T-helper 2 cell treated with Interferon-gamma antibody and Interleukin-4, amounts not matched to agents 5 μg/mL and 100 μg/mL, for 36 hours (primary cell): ENCODE results near the gene PPP4R1.

ENCODE experiments used
- DNase-seq: peaks from one replicate; pipeline ENCODE4 v3.0.0; 2021; ENCODE audit warnings: low spot score
- H3K27ac Mint-ChIP-seq: one replicate; pipeline ENCODE4 v1.8.0; 2021; ENCODE audit warnings: mild to moderate bottlenecking, mixed read lengths
- H3K27me3 Mint-ChIP-seq: one replicate; pipeline ENCODE4 v1.8.0; 2021; ENCODE audit warnings: low read depth, mixed read lengths
- H3K36me3 Mint-ChIP-seq: one replicate; pipeline ENCODE4 v1.8.0; 2021; ENCODE audit warnings: low read depth, mixed read lengths
- H3K4me1 Mint-ChIP-seq: one replicate; pipeline ENCODE4 v1.8.0; 2021; ENCODE audit warnings: low read depth, mixed read lengths
- H3K4me3 Mint-ChIP-seq: one replicate; pipeline ENCODE4 v1.8.0; 2022; ENCODE audit warnings: mild to moderate bottlenecking, moderate library complexity, mixed read lengths
- H3K9me3 Mint-ChIP-seq: one replicate; pipeline ENCODE4 v1.8.0; 2021; ENCODE audit warnings: mixed read lengths

The PPP4R1 gene

DNA sequence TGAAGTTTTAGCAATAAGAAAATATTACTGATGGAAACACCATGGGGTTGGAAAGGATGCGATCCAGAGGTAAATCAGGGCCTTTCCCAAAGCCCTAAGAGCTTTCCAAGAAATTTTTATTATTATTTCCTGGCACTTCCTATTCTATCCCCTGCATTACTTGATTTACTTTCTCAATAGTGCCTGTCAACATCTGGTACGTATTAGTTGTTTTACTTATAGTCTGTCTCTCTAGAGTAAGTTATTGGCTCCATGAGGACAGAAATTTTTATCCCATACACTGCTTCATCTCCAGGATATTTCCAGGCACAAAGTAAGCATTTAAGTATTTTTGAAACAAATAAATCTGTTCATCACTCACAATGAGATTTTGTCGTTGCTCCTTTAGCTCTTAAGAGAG is 18.1 kb downstream of the PPP4R1 start:
- no peaks in the 10 kb centered on the region for H3K27me3 Mint-ChIP-seq
- H3K27ac Mint-ChIP-seq, result no peak overlapping the region
- peaks cover 23% of the 10 kb centered on the region for H3K9me3 Mint-ChIP-seq
- H3K4me1 Mint-ChIP-seq, result peaks cover 12% of the 10 kb centered on the region
- H3K4me3 Mint-ChIP-seq, result no peak overlapping the region
- H3K36me3 Mint-ChIP-seq, result peaks cover 25% of the 10 kb centered on the region
- no peak for DNase-seq

DNA sequence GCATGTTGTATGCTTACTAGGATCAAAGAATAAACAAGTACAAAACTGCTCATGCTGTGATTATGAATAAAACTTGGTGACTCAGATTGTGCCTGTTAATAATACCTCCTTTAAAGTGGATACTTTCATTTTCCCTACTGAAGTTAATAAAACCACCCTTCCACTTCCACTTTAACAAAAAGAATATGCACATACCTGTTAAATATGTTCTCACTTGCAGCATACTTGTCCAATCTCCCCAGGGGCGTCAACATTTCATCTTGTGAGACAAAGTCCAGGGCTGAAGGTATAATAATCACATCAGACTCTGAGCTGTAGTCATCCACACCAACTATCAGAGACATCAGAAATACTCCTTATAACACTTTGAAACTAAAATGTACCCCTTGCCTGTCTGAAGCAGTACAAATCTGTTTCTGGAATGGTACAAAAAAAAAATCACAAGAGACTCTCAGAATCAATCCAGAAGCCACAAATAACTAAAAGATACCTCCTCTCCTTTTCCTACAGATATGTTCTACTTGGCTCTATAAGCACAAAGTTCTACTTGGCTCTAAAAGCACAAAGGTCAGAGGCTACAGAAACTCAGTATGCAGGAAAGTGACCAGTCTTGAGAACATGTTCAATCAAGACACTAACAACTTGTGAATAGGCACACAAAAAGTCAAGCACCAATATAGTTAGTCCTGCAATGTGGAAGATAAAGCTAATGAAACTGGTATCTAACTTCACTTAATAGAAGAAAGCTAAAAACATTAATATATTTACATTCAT is 19.3 kb downstream of the PPP4R1 start:
- Mint-ChIP-seq H3K4me1 (peaks cover 12% of the 10 kb centered on the region), H3K27ac (no peak overlapping the region), H3K4me3 (no peak overlapping the region), H3K9me3 (peaks cover 20% of the 10 kb centered on the region), H3K36me3 (peaks cover 26% of the 10 kb centered on the region), H3K27me3 (no peaks in the 10 kb centered on the region)
- no peak for DNase-seq

GRCh38 chr18:9587924-9588323 is 26.4 kb downstream of the PPP4R1 start:
- Mint-ChIP-seq H3K27ac (no peak overlapping the region), H3K27me3 (no peaks in the 10 kb centered on the region), H3K4me3 (no peak overlapping the region), H3K4me1 (no peaks in the 10 kb centered on the region), H3K9me3 (no peaks in the 10 kb centered on the region), H3K36me3 (peaks cover 26% of the 10 kb centered on the region)
- no peak for DNase-seq

GRCh38 chr18:9586814-9587213 is 27.5 kb downstream of the PPP4R1 start:
- DNase-seq, result no peak
- Mint-ChIP-seq H3K27ac (no peak overlapping the region), H3K9me3 (peaks cover 8% of the 10 kb centered on the region), H3K4me1 (peaks cover 2% of the 10 kb centered on the region), H3K27me3 (no peaks in the 10 kb centered on the region), H3K36me3 (peaks cover 29% of the 10 kb centered on the region), H3K4me3 (no peak overlapping the region)

GRCh38 chr18:9581667-9582066 is 32.7 kb downstream of the PPP4R1 start:
- Mint-ChIP-seq H3K27me3 (no peaks in the 10 kb centered on the region), H3K9me3 (peaks cover 15% of the 10 kb centered on the region), H3K36me3 (peaks cover 38% of the 10 kb centered on the region), H3K4me1 (peaks cover 2% of the 10 kb centered on the region), H3K4me3 (no peak overlapping the region), H3K27ac (no peak overlapping the region)
- no peak for DNase-seq

- Mint-ChIP-seq H3K4me3 (no peak overlapping the region), H3K27me3 (no peaks in the 10 kb centered on the region), H3K36me3 (peaks cover 38% of the 10 kb centered on the region), H3K27ac (no peak overlapping the region), H3K4me1 (peaks cover 2% of the 10 kb centered on the region), H3K9me3 (peaks cover 15% of the 10 kb centered on the region)
- no peak for DNase-seq
Measured at GRCh38 chr18:9578306-9578705, 36.1 kb downstream of the PPP4R1 start.

DNA sequence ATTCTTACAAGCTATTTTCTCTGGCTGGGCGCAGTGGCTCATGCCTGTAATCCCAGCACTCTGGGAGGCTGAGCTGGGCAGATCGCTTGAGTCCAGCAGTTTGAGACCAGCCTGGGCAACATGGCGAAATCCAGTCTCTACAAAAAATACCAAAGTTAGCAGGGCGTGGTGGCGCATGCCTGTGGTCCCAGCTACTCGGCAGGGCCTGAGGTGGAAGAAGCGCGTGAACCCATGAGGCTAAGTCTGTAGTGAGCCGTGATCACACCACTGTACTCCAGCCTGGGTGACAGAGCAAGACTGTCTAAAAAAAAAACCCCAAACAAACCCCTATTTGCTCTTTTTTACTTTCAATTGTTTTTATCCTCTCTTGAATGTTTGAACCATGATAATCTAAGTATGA is 37.0 kb downstream of the PPP4R1 start:
- H3K27me3 Mint-ChIP-seq, result no peaks in the 10 kb centered on the region
- peaks cover 30% of the 10 kb centered on the region for H3K36me3 Mint-ChIP-seq
- H3K4me1 Mint-ChIP-seq, result peaks cover 1% of the 10 kb centered on the region
- H3K27ac Mint-ChIP-seq, result no peak overlapping the region
- no peak for DNase-seq
- H3K9me3 Mint-ChIP-seq, result peaks cover 12% of the 10 kb centered on the region
- no peak overlapping the region for H3K4me3 Mint-ChIP-seq

- Mint-ChIP-seq H3K27me3 (no peaks in the 10 kb centered on the region), H3K4me1 (no peaks in the 10 kb centered on the region), H3K4me3 (no peak overlapping the region), H3K36me3 (peaks cover 16% of the 10 kb centered on the region), H3K27ac (no peak overlapping the region), H3K9me3 (no peaks in the 10 kb centered on the region)
- no peak for DNase-seq
Measured at GRCh38 chr18:9575558-9575957, 38.8 kb downstream of the PPP4R1 start.

- Mint-ChIP-seq H3K4me1 (no peaks in the 10 kb centered on the region), H3K9me3 (no peaks in the 10 kb centered on the region), H3K27ac (no peak overlapping the region), H3K4me3 (no peak overlapping the region), H3K27me3 (no peaks in the 10 kb centered on the region), H3K36me3 (peaks cover 14% of the 10 kb centered on the region)
- DNase-seq, result no peak
Measured at GRCh38 chr18:9574473-9575115, 39.8 kb downstream of the PPP4R1 start.

- no peak overlapping the region for H3K4me3 Mint-ChIP-seq
- no peaks in the 10 kb centered on the region for H3K9me3 Mint-ChIP-seq
Measured at GRCh38 chr18:9571546-9571945, 42.8 kb downstream of the PPP4R1 start.

GRCh38 chr18:9570255-9570654 is 44.1 kb downstream of the PPP4R1 start:
- no peaks in the 10 kb centered on the region for H3K27me3 Mint-ChIP-seq
- H3K4me3 Mint-ChIP-seq, result no peak overlapping the region
- no peaks in the 10 kb centered on the region for H3K4me1 Mint-ChIP-seq
- no peaks in the 10 kb centered on the region for H3K9me3 Mint-ChIP-seq
- H3K36me3 Mint-ChIP-seq, result peaks cover 6% of the 10 kb centered on the region
- no peak for DNase-seq
- no peak overlapping the region for H3K27ac Mint-ChIP-seq

More at GRCh38 chr18:9571546-9571945, 42.8 kb downstream of the PPP4R1 start:
- peaks cover 10% of the 10 kb centered on the region for H3K36me3 Mint-ChIP-seq
- no peaks in the 10 kb centered on the region for H3K27me3 Mint-ChIP-seq
- no peaks in the 10 kb centered on the region for H3K4me1 Mint-ChIP-seq
- no peak for DNase-seq
- H3K27ac Mint-ChIP-seq, result no peak overlapping the region

DNA sequence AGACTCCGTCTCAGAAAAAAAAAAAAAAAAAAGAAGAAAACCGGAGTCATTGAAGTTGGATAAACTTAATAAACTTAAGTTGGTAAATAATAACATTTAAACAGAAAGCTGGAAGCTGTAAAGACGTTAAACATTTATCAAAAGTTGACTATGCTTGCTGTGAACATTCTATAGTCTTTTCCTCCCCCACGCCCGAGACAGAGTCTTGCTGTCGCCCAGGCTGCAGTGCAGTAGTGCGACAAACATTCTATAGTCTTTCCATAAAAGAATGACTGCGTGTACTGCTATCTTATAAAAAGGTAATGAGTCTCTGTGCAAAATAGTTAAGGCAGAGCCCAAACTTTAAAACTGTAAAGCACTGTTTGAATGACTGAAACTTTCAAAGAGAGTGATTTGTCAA is 45.2 kb downstream of the PPP4R1 start:
- Mint-ChIP-seq H3K27me3 (no peaks in the 10 kb centered on the region), H3K9me3 (no peaks in the 10 kb centered on the region), H3K36me3 (peaks cover 6% of the 10 kb centered on the region), H3K4me3 (no peak overlapping the region), H3K27ac (no peak overlapping the region), H3K4me1 (no peaks in the 10 kb centered on the region)
- DNase-seq, result no peak

DNA sequence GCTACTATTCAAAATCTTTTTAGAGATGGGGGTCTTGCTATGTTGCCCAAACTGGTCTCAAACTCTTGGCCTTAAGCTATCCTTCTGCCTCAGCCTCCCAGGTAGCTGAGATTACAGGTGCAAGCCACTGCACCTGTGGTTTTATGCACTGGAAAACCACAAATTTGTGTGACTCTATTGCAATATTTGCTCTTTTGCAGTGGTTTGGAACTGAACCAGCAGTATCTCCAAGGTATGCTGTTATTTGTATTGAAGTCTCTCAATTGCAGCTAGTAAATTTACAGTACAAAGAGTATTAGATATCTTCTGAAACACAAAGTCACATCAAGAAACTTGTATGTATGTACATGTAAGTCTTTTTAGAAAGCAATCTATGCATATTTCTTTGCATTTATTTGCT is 46.2 kb downstream of the PPP4R1 start:
- Mint-ChIP-seq H3K27ac (no peak overlapping the region), H3K36me3 (peaks cover 8% of the 10 kb centered on the region), H3K4me1 (no peaks in the 10 kb centered on the region), H3K9me3 (no peaks in the 10 kb centered on the region), H3K27me3 (no peaks in the 10 kb centered on the region), H3K4me3 (no peak overlapping the region)
- no peak for DNase-seq

DNA sequence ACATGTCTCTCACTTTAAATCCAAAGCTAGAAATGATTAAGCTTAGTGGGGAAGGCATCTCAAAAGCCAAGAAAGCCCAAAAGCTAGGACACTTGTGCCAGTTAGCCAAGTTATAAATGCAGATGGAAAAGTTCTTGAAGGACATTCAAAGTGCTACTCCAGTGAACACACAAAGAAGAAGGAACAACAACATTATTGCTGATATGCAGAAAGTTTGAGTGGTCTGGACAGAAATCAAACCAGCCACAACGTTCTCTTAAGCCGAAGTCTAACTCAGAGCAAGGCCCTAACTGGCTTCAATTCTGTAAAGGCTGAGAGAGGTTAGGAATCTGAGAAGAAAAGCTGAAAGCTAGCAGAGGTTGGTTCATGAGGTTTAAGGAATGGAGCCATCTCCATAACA is 49.0 kb downstream of the PPP4R1 start:
- Mint-ChIP-seq H3K4me3 (no peak overlapping the region), H3K27ac (no peak overlapping the region), H3K27me3 (no peaks in the 10 kb centered on the region), H3K4me1 (no peaks in the 10 kb centered on the region), H3K36me3 (peaks cover 16% of the 10 kb centered on the region), H3K9me3 (no peaks in the 10 kb centered on the region)
- DNase-seq, result no peak
